SK-N-SH (cell line): ENCODE measurements around the gene LCN2. TPM values are rescaled to one million over a fixed set of nuclear protein-coding genes. Genes with fewer than 3 reads are reported as not detected.

ENCODE experiments used
- CTCF ChIA-PET: fragments of 300-600, 350-600 bp; formaldehyde crosslinking; extraction: SDS; loops from one replicate; lab custom pipeline; 2021; lab: Yijun Ruan, JAX
- POLR2A ChIA-PET: fragments of 350-600 bp; sonication (Branson Sonifier 250); formaldehyde crosslinking; extraction: SDS; loops from one replicate; lab custom pipeline; 2020; ENCODE audit warnings: antibody characterized with exemption, inconsistent platforms; lab: Yijun Ruan, JAX
- DNase-seq: peaks from one replicate; pipeline ENCODE4 v3.0.0; 2012
- H2AFZ ChIP-seq: fragments of 200-600 bp; sonication (generic); 2 replicates; pipeline ENCODE4 v1.8.1; 2016; ENCODE audit warnings: antibody characterized with exemption, mild to moderate bottlenecking, low read depth
- H3F3A ChIP-seq: fragments of 200-600 bp; sonication (generic); replicated peaks from 2 replicates; pipeline ENCODE3; 2016; ENCODE audit warnings: antibody characterized with exemption, mild to moderate bottlenecking; ENCODE audit not compliant: insufficient read depth
- H3K27ac ChIP-seq, 2 experiments: fragments of 200-500 bp in 1 of 2; fragments of 200-600 bp in 1 of 2; sonication (Bioruptor generic) in 1 of 2; sonication (generic), shearing (Covaris generic) in 1 of 2; 2 replicates each; pipeline versions ENCODE4 v1.5.1 to v1.6.1; 2014 to 2016; ENCODE audit warnings: low read depth in 2 of 2, inconsistent platforms in 1 of 2, low read length in 1 of 2, mild to moderate bottlenecking in 1 of 2, mixed read lengths in 1 of 2
- H3K27me3 ChIP-seq: fragments of 200-600 bp; sonication (generic), shearing (Covaris generic); 2 replicates; pipeline ENCODE4 v1.6.1; 2016; ENCODE audit warnings: mixed run types; ENCODE audit not compliant: insufficient read depth
- H3K36me3 ChIP-seq, 2 experiments: fragments of 200-500 bp in 1 of 2; fragments of 200-600 bp in 1 of 2; sonication (Bioruptor generic) in 1 of 2; sonication (generic) in 1 of 2; replicated peaks in 1 of 2; 2 replicates each; pipeline versions ENCODE3 to v1.5.1; 2014 to 2016; ENCODE audit warnings: low read length in 1 of 2, mild to moderate bottlenecking in 1 of 2; ENCODE audit not compliant: insufficient read depth in 2 of 2, control insufficient read depth in 1 of 2
- H3K4me1 ChIP-seq, 2 experiments: fragments of 200-500 bp in 1 of 2; fragments of 200-600 bp in 1 of 2; sonication (Bioruptor generic) in 1 of 2; sonication (generic), shearing (Covaris generic) in 1 of 2; 2 replicates each; pipeline versions ENCODE4 v1.5.1 to v1.6.1; 2014 to 2016; ENCODE audit warnings: low read depth in 1 of 2, low read length in 1 of 2, mixed run types in 1 of 2; ENCODE audit not compliant: insufficient read depth in 2 of 2, control insufficient read depth in 1 of 2
- H3K4me2 ChIP-seq: fragments of 200-600 bp; sonication (generic), shearing (Covaris generic); 2 replicates; pipeline ENCODE4 v1.6.1; 2017; ENCODE audit warnings: mixed run types
- H3K4me3 ChIP-seq, 2 experiments: fragments of 200-500 bp in 1 of 2; fragments of 200-600 bp in 1 of 2; sonication (Bioruptor generic) in 1 of 2; sonication (generic), shearing (Covaris generic) in 1 of 2; 2 replicates each; pipeline versions ENCODE4 v1.5.1 to v1.8.1; 2014 to 2016; ENCODE audit warnings: low read depth in 2 of 2, inconsistent platforms in 1 of 2, low read length in 1 of 2, mild to moderate bottlenecking in 1 of 2, mixed read lengths in 1 of 2, moderate library complexity in 1 of 2
- H3K79me2 ChIP-seq: fragments of 200-600 bp; sonication (generic); 2 replicates; pipeline ENCODE4 v1.8.1; 2017; ENCODE audit warnings: mild to moderate bottlenecking; ENCODE audit not compliant: insufficient read depth
- H3K9ac ChIP-seq: fragments of 200-600 bp; sonication (generic); 2 replicates; pipeline ENCODE4 v1.6.1; 2017; ENCODE audit warnings: mixed run types
- H3K9me2 ChIP-seq: fragments of 200-600 bp; sonication (generic); 2 replicates; pipeline ENCODE4 v1.6.1; 2017; ENCODE audit warnings: mixed run types
- H3K9me3 ChIP-seq: fragments of 200-600 bp; sonication (generic); 2 replicates; pipeline ENCODE4 v1.6.1; 2017; ENCODE audit warnings: mixed run types, mild to moderate bottlenecking, moderate library complexity
- H4K20me1 ChIP-seq: fragments of 200-600 bp; sonication (generic); 2 replicates; pipeline ENCODE4 v1.6.1; 2017; ENCODE audit warnings: mild to moderate bottlenecking, mixed run types; ENCODE audit not compliant: insufficient read depth
- CHD2 ChIP-seq: fragments of 150-350 bp; IDR thresholded peaks from 2 replicates; pipeline ENCODE4 v1.6.1; 2018; ENCODE audit warnings: low read length; ENCODE audit not compliant: partially characterized antibody
- EZH2phosphoT487 ChIP-seq: fragments of 200-600 bp; sonication (generic); IDR thresholded peaks from 2 replicates; pipeline ENCODE4 v1.6.1; 2017; ENCODE audit warnings: low read depth, mixed run types, mild to moderate bottlenecking, antibody characterized with exemption, moderate library complexity, borderline replicate concordance
- FOSL2 ChIP-seq: IDR thresholded peaks from 2 replicates; pipeline ENCODE4 v1.4.0; 2012; ENCODE audit warnings: low read depth, mild to moderate bottlenecking, moderate library complexity, borderline replicate concordance
- FOXJ3 ChIP-seq: sonication (generic); formaldehyde crosslinking; IDR thresholded peaks from 2 replicates; pipeline ENCODE4 v1.5.1; 2020; ENCODE audit warnings: mild to moderate bottlenecking, missing genetic modification reagents
- FOXM1 ChIP-seq: IDR thresholded peaks from 2 replicates; pipeline ENCODE4 v1.4.0; 2012; ENCODE audit warnings: low read depth, mild to moderate bottlenecking
- GABPA ChIP-seq: IDR thresholded peaks from 2 replicates; pipeline ENCODE4 v1.4.0; 2012; ENCODE audit warnings: low read depth, mild to moderate bottlenecking
- MEF2A ChIP-seq: IDR thresholded peaks from 2 replicates; pipeline ENCODE4 v1.4.0; 2012; ENCODE audit warnings: low read depth, borderline replicate concordance
- NFIC ChIP-seq: IDR thresholded peaks from 2 replicates; pipeline ENCODE4 v1.4.0; 2012; ENCODE audit warnings: borderline replicate concordance
- NRF1 ChIP-seq: IDR thresholded peaks from 2 replicates; pipeline ENCODE4 v1.6.1; 2012; ENCODE audit warnings: low read depth, mild to moderate bottlenecking, low read length
- POLR2AphosphoS5 ChIP-seq: IDR thresholded peaks from 2 replicates; pipeline ENCODE4 v1.6.1; 2012; ENCODE audit warnings: low read depth, low read length
- RAD21 ChIP-seq: IDR thresholded peaks from 2 replicates; pipeline ENCODE4 v1.6.1; 2012; ENCODE audit warnings: mild to moderate bottlenecking, low read length
- SIN3A ChIP-seq: IDR thresholded peaks from 2 replicates; pipeline ENCODE4 v1.6.1; 2012; ENCODE audit warnings: low read depth, mild to moderate bottlenecking, low read length, moderate library complexity, borderline replicate concordance
- WGBS: methylation state at CpG from one replicate; pipeline ENCODE4 v1.1.6; 2017; ENCODE audit warnings: low lambda C conversion rate; 5-methylcytosine and 5-hydroxymethylcytosine counted together
- polyA plus RNA-seq, 3 experiments: library from polyadenylated mRNA; depleted of rRNA; stranded (reverse); fragments of >200 nt; gene quantifications; 2 replicates each; pipeline ENCODE4 v1.2.3, GENCODE V29; 2012
- TF ChIP-seq, protein P1 (sequence below): fragments of 150-350 bp; IDR thresholded peaks from 2 replicates; pipeline ENCODE4 v1.6.1; 2017; ENCODE audit warnings: antibody characterized with exemption, low read length, low read depth, borderline replicate concordance
- TF ChIP-seq, protein P2 (sequence below): IDR thresholded peaks from 2 replicates; pipeline ENCODE4 v1.4.0; 2012; ENCODE audit warnings: low read depth
- TF ChIP-seq, protein P3 (sequence below): IDR thresholded peaks from 2 replicates; pipeline ENCODE4 v1.4.0; 2012; ENCODE audit warnings: low read depth, borderline replicate concordance
- TF ChIP-seq, protein P4 (sequence below): fragments of 150-350 bp; IDR thresholded peaks from 2 replicates; pipeline ENCODE4 v1.6.1; 2016; ENCODE audit warnings: mild to moderate bottlenecking, low read depth, low read length

Gene LCN2
- polyA plus RNA-seq, 1 of the 3 experiments (the other 2 are of a cell fraction), result not detected

DNA sequence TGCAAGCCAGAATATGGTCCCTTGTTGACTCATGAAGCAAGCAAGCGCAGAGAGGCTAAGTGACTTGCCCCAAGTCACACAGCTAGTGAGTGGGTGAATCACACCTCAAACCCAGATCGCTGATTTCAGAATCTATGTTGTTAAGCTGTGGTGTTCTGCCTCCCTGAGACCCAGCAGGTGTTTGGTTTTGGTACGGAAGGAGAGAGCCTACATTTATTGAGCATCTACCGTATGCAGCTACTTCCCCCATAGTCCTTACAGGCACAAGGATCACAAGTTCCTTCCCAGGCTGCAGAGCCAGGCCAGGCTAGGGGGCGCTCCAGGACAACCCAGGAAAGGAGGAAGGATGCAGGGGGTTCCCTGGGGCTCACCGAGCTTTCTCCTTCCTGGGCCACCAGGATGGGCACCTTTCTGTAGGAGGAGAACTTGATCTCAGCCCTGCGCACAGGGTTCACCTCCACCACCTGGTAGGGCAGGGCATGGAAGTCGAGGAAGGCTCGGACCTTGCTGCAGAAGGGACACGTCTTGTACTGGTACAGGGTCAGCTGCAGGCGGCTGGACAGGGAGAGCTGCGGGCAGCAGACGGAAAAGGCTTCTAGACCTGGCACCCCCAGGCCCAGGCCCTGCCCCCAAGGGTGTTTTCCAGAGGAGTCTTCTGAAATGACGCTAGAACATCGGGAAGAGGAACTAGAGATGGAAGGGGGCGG is 24.2 kb upstream of the LCN2 start (continued):
- TF ChIP-seq FOSL2, result no peak
- TF ChIP-seq, protein P1, sequence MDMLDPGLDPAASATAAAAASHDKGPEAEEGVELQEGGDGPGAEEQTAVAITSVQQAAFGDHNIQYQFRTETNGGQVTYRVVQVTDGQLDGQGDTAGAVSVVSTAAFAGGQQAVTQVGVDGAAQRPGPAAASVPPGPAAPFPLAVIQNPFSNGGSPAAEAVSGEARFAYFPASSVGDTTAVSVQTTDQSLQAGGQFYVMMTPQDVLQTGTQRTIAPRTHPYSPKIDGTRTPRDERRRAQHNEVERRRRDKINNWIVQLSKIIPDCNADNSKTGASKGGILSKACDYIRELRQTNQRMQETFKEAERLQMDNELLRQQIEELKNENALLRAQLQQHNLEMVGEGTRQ, result no peak
- TF ChIP-seq, all 33 proteins: peak for 2

DNA sequence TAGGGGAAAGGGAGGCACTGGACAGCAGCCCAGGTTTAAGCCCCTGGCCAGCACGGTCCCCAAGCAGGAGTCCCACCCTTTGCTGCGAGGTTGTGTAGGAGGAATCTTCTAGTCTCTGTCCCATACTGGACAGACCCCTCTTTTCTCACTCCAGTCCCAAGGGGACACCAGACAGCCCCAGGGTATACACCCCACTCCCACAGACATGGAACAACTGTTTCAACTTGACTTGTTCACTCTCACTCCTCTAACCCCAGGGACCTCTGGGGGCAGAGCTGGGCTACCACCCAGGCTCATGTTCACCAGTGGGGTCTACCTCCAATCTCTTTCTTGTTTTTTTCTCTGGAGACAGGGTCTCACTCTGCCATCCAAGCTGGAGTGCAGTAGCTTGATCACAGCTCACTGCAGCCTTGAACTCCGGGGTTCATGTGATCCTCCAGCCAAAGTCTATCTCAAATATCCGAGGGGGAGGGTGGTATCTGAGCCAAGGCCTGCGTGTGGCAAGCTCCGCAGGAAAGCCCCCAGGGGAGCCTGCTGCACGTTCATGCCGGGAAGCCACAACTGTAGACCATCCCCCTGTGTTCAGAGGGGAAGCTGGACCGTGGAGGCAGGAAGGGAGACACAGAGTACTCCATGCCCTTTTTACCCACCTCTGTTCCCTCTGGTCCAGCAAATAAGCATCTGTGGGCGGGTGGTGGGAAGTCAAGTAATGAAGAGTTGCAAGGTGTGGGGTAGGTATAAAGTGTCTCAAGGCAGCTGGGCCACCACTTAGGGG is 23.5 kb upstream of the LCN2 start:
- Histone ChIP-seq H3K27me3 (no peaks in the 10 kb centered on the region), H3K9me2 (no peaks in the 10 kb centered on the region), H3F3A (no peaks in the 10 kb centered on the region), H4K20me1 (peaks cover 14% of the 10 kb centered on the region; the same call in 1 of the 2 replicates), H2AFZ (no peak overlapping the region), H3K4me2 (peak overlapping the region; percentile 98), H3K27ac (no peak overlapping the region; a peak in 1 of 4 replicates), H3K4me3 (peak overlapping the region; percentile 24 to 96; a peak in 3 of 4 replicates), H3K9ac (0 out of 2 replicates have a peak overlapping the region, but pooled peaks have one; percentile 89), H3K36me3 (peaks cover 0 to 21% of the 10 kb centered on the region in 2 experiments), H3K79me2 (peaks cover 21% of the 10 kb centered on the region), H3K4me1 (peaks cover 0 to 22% of the 10 kb centered on the region in 2 experiments; a peak in 1 of 4 replicates), H3K9me3 (no peaks in the 10 kb centered on the region)
- TF ChIP-seq SIN3A, result no peak
- TF ChIP-seq, protein P2, sequence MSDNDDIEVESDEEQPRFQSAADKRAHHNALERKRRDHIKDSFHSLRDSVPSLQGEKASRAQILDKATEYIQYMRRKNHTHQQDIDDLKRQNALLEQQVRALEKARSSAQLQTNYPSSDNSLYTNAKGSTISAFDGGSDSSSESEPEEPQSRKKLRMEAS, result no peak
- TF ChIP-seq FOXJ3 (CRISPR knock-in tag), result no peak
- WGBS, result 73% methylated on average over 10 of the region's 10 CpGs
- ChIA-PET CTCF (interaction anchor here (0.6 to 6.3 kb wide), 8 partner anchors 10 to 256 kb away, joined by 3 to 82 read pairs (median 3); no protein-coding TSS in a partner anchor), POLR2A (no interaction called here)
- no peak for DNase-seq

DNA sequence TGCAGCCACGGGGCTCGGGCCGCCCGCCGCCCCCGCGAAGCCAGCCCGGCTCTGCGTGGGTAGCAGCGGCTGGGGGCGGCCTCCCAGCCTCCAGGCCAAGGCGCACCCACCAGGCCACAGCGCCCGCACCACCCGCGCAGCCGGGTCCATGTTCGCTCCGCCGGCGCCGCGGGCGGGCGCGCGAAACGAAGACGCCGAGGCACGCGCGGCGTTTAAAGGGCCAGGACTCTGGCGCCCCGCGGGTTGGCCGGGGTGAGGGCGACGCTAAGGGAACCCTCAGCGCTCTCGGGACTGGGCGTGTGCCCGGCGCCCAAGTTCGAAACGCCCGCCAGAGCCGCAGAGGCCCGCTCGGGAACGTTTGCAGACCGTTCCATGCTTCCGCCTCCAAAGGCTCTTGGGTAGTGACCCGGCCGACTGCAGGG is 21.7 kb upstream of the LCN2 start, which contains the start of gene PTGES2:
Gene PTGES2, minus strand, starts transcription at position 162 of the 422 bp plus-strand sequence. Its CDS starts 12 bp downstream, at position 150.
- Histone ChIP-seq H3K79me2 (peaks cover 21% of the 10 kb centered on the region), H3K27ac (peak within 1 kb of the TSS; percentile 91 to 97), H3K9me3 (no peaks in the 10 kb centered on the region), H3K27me3 (no peaks in the 10 kb centered on the region), H4K20me1 (peaks cover 14% of the 10 kb centered on the region; the same call in 1 of the 2 replicates), H2AFZ (peak within 1 kb of the TSS; percentile 99), H3K9me2 (no peaks in the 10 kb centered on the region), H3K4me2 (peak within 1 kb of the TSS; percentile 98), H3K36me3 (peaks cover 0 to 13% of the 10 kb centered on the region in 2 experiments), H3K4me1 (peaks cover 0 to 27% of the 10 kb centered on the region in 2 experiments; a peak in 1 of 4 replicates), H3K9ac (peak within 1 kb of the TSS; percentile 89), H3F3A (no peaks in the 10 kb centered on the region), H3K4me3 (peak within 1 kb of the TSS; percentile 94 to 96)
- no CpG with 5 or more reads among the region's 56 CpGs for WGBS
- CTCF ChIA-PET, result interaction anchor here (0.8 to 6.3 kb wide), 2 partner anchors 11 to 184 kb away, joined by 3 to 82 read pairs; no protein-coding TSS in a partner anchor
- DNase-seq, result peak; percentile 91
- POLR2A ChIA-PET, result no interaction called here
- TF ChIP-seq MEF2A, result peak; percentile 45; the same call in 1 of the 2 replicates
- no peak; the same call in 1 of the 2 replicates for TF ChIP-seq GABPA
- TF ChIP-seq, protein P3, sequence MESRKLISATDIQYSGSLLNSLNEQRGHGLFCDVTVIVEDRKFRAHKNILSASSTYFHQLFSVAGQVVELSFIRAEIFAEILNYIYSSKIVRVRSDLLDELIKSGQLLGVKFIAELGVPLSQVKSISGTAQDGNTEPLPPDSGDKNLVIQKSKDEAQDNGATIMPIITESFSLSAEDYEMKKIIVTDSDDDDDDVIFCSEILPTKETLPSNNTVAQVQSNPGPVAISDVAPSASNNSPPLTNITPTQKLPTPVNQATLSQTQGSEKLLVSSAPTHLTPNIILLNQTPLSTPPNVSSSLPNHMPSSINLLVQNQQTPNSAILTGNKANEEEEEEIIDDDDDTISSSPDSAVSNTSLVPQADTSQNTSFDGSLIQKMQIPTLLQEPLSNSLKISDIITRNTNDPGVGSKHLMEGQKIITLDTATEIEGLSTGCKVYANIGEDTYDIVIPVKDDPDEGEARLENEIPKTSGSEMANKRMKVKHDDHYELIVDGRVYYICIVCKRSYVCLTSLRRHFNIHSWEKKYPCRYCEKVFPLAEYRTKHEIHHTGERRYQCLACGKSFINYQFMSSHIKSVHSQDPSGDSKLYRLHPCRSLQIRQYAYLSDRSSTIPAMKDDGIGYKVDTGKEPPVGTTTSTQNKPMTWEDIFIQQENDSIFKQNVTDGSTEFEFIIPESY, result no peak
- TF ChIP-seq, protein P4, sequence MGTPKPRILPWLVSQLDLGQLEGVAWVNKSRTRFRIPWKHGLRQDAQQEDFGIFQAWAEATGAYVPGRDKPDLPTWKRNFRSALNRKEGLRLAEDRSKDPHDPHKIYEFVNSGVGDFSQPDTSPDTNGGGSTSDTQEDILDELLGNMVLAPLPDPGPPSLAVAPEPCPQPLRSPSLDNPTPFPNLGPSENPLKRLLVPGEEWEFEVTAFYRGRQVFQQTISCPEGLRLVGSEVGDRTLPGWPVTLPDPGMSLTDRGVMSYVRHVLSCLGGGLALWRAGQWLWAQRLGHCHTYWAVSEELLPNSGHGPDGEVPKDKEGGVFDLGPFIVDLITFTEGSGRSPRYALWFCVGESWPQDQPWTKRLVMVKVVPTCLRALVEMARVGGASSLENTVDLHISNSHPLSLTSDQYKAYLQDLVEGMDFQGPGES, result no peak
- no peak for TF ChIP-seq CHD2
- TF ChIP-seq FOXM1, result no peak
- peak; percentile 52; the same call in 1 of the 2 replicates for TF ChIP-seq SIN3A
- TF ChIP-seq NRF1, result peak; percentile 43; the same call in 1 of the 2 replicates
- no peak for TF ChIP-seq FOXJ3 (CRISPR knock-in tag)
- no peak for TF ChIP-seq NFIC
- TF ChIP-seq RAD21, result no peak
- TF ChIP-seq POLR2AphosphoS5, result no peak
- no peak for TF ChIP-seq EZH2phosphoT487
